ENCODE measurements around the gene SIRT6. TPM values are rescaled to one million over a fixed set of nuclear protein-coding genes. Genes with fewer than 3 reads are reported as not detected.
"Not testable (repeated sequence)": the region's sequence is repeated elsewhere in the genome, so short reads cannot be mapped to it uniquely, and the experiment has no call there.

The SIRT6 gene
- polyA plus RNA-seq, 3 donors: 0.57 to 50.3 (median 1.2) TPM

DNA sequence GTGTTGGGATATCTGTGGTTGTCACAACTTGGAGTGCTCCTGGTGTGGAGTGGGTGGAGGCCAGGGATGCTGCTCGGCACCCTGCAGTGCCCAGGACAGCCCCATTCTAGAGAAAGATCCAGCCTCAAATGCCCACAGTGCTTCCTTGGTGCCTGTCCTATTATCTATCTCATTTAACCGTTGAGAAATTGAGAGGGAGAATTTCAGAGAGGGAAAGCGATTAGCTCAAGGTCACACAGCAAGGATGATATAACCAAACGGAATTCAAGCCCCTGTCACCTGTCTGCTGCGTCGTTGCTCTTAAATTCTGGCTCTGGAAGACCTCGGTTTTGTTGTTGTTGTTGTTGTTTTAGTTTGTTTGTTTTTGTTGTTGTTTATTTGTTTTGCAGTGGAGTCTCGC, 13.6 kb upstream of the SIRT6 start:
- Histone ChIP-seq H4K20me1 (ENCODE audit: insufficient read depth, low read length) (no peaks in the 10 kb centered on the region), H3K27me3 (ENCODE audit: control insufficient read depth in 2 of 2, insufficient read depth in 2 of 2, low read length in 2 of 2) (peaks cover 5 to 24% of the 10 kb centered on the region in 2 donors), H3K9me3 (replicated peaks in 1 of 2; ENCODE audit: control insufficient read depth in 1 of 2, insufficient read depth in 1 of 2, low read length in 2 of 2) (peaks cover 0 to 11% of the 10 kb centered on the region in 2 donors), H2AFZ (ENCODE audit: insufficient read depth, low read depth, low read length, poor library complexity, severe bottlenecking) (no peak overlapping the region), H3K79me2 (ENCODE audit: insufficient read depth, low read length) (no peaks in the 10 kb centered on the region), H3K9ac (ENCODE audit: insufficient read depth, low read length, poor library complexity, severe bottlenecking) (no peak overlapping the region), H3K4me1 (ENCODE audit: control insufficient read depth in 1 of 2, insufficient read depth in 2 of 2, low read length in 2 of 2) (no peaks in the 10 kb centered on the region), H3K4me3 (replicated peaks in 1 of 3; ENCODE audit: low read depth in 2 of 3, low read length in 3 of 3) (no peak overlapping the region), H3K27ac (ENCODE audit: low read depth in 1 of 2, low read length in 2 of 2) (no peak overlapping the region), H3K36me3 (replicated peaks in 1 of 2; ENCODE audit: control insufficient read depth in 1 of 2, insufficient read depth in 2 of 2, low read length in 2 of 2) (no peaks in the 10 kb centered on the region), H3K4me2 (replicated peaks; ENCODE audit: extremely low read depth, low read length, poor library complexity, severe bottlenecking) (no peak overlapping the region)
- no peak for TF ChIP-seq CTCF (IDR thresholded peaks at IDR 0.05)
- intact Hi-C loops (cut with micrococcal nuclease): no loop called here
- H3K4me3 Mint-ChIP-seq: no peak overlapping the region
- H3K27me3 Mint-ChIP-seq (ENCODE audit: low read depth in 3 of 3): peaks cover 20 to 45% (median 38%) of the 10 kb centered on the region in 3 donors
- H3K9me3 Mint-ChIP-seq: peaks cover 8 to 13% (median 11%) of the 10 kb centered on the region in 7 donors
- peaks cover 7 to 8% of the 10 kb centered on the region in 2 donors for H3K36me3 Mint-ChIP-seq
- WGBS (ENCODE audit: insufficient coverage): 87% methylated on average over 2 of the region's 8 CpGs
- H3K27ac Mint-ChIP-seq: no peak overlapping the region
- no peak for DNase-seq
- no peaks in the 10 kb centered on the region for H3K4me1 Mint-ChIP-seq

DNA sequence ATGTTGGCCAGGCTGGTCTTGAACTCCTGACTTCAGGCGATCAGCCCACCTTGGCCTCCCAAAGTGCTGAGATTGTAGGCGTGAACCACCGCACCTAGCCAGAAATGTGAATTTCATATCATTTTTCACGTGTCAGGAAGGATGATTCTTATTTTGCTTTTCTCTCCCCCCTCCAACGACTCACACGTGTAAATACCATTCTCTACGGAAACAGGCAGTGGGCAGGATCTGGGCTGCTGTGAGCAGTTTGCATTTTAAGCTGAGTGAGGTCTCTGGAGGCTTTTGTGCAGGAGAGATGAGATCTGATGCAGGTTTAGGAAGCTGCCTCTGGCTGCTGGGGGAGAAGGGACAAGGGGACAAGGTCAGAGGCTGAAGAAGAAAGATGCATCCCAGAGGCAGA, 12.0 kb upstream of the SIRT6 start:
- peaks cover 6 to 11% (median 8%) of the 10 kb centered on the region in 7 donors for H3K9me3 Mint-ChIP-seq
- no peak overlapping the region for H3K27ac Mint-ChIP-seq
- H3K4me1 Mint-ChIP-seq: no peaks in the 10 kb centered on the region
- H2AFZ ChIP-seq (ENCODE audit: insufficient read depth, low read depth, low read length, poor library complexity, severe bottlenecking): no peak overlapping the region
- no peak for DNase-seq
- H3K4me3 Mint-ChIP-seq: no peak overlapping the region
- peaks cover 7 to 8% of the 10 kb centered on the region in 2 donors for H3K36me3 Mint-ChIP-seq
- peaks cover 5 to 20% of the 10 kb centered on the region in 2 donors for H3K27me3 ChIP-seq (ENCODE audit: control insufficient read depth in 2 of 2, insufficient read depth in 2 of 2, low read length in 2 of 2)
- intact Hi-C loops (cut with micrococcal nuclease): no loop called here
- no peak overlapping the region for H3K4me3 ChIP-seq (replicated peaks in 1 of 3; ENCODE audit: low read depth in 2 of 3, low read length in 3 of 3)
- H3K4me2 ChIP-seq (replicated peaks; ENCODE audit: extremely low read depth, low read length, poor library complexity, severe bottlenecking): no peak overlapping the region
- H3K79me2 ChIP-seq (ENCODE audit: insufficient read depth, low read length): no peaks in the 10 kb centered on the region
- no peak for TF ChIP-seq CTCF (IDR thresholded peaks at IDR 0.05)
- WGBS (ENCODE audit: insufficient coverage): 80% methylated on average over 1 of the region's 7 CpGs
- no peaks in the 10 kb centered on the region for H3K36me3 ChIP-seq (replicated peaks in 1 of 2; ENCODE audit: control insufficient read depth in 1 of 2, insufficient read depth in 2 of 2, low read length in 2 of 2)
- H3K9me3 ChIP-seq (replicated peaks in 1 of 2; ENCODE audit: control insufficient read depth in 1 of 2, insufficient read depth in 1 of 2, low read length in 2 of 2): peaks cover 0 to 11% of the 10 kb centered on the region in 2 donors
- H3K9ac ChIP-seq (ENCODE audit: insufficient read depth, low read length, poor library complexity, severe bottlenecking): no peak overlapping the region
- no peak overlapping the region for H3K27ac ChIP-seq (ENCODE audit: low read depth in 1 of 2, low read length in 2 of 2)
- peaks cover 20 to 39% (median 37%) of the 10 kb centered on the region in 3 donors for H3K27me3 Mint-ChIP-seq (ENCODE audit: low read depth in 3 of 3)
- no peaks in the 10 kb centered on the region for H3K4me1 ChIP-seq (ENCODE audit: control insufficient read depth in 1 of 2, insufficient read depth in 2 of 2, low read length in 2 of 2)
- H4K20me1 ChIP-seq (ENCODE audit: insufficient read depth, low read length): no peaks in the 10 kb centered on the region

DNA sequence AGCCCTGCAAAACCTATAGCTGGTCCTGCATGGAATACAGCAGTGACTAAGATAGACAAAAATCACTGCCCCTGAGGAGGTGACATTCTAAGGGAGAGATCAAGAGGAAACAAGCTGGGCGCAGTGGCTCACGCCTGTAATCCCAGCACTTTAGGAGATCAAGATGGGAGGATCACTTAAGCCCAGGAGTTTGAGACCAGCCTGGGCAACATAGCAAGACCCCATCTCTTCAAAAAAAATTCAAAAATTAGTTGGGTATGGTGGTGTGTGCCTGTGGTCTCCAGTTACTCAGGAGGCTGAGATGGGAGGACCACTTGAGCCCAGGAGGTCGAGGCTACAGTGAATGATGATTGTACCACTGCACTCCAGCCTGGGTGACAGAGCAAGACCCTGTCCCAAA, 10.2 kb upstream of the SIRT6 start:
- intact Hi-C loops (cut with micrococcal nuclease); H3K4me3 ChIP-seq (replicated peaks in 1 of 3; ENCODE audit: low read depth in 2 of 3, low read length in 3 of 3); H3K79me2 ChIP-seq (ENCODE audit: insufficient read depth, low read length); H3K27ac Mint-ChIP-seq; H3K4me3 Mint-ChIP-seq; H3K9ac ChIP-seq (ENCODE audit: insufficient read depth, low read length, poor library complexity, severe bottlenecking); H2AFZ ChIP-seq (ENCODE audit: insufficient read depth, low read depth, low read length, poor library complexity, severe bottlenecking); H3K4me1 Mint-ChIP-seq; H3K36me3 Mint-ChIP-seq; H3K27ac ChIP-seq (ENCODE audit: low read depth in 1 of 2, low read length in 2 of 2); DNase-seq; H3K4me1 ChIP-seq (ENCODE audit: control insufficient read depth in 1 of 2, insufficient read depth in 2 of 2, low read length in 2 of 2); H3K27me3 ChIP-seq (ENCODE audit: control insufficient read depth in 2 of 2, insufficient read depth in 2 of 2, low read length in 2 of 2); H3K9me3 ChIP-seq (replicated peaks in 1 of 2; ENCODE audit: control insufficient read depth in 1 of 2, insufficient read depth in 1 of 2, low read length in 2 of 2); H3K4me2 ChIP-seq (replicated peaks; ENCODE audit: extremely low read depth, low read length, poor library complexity, severe bottlenecking); H3K9me3 Mint-ChIP-seq; H3K36me3 ChIP-seq (replicated peaks in 1 of 2; ENCODE audit: control insufficient read depth in 1 of 2, insufficient read depth in 2 of 2, low read length in 2 of 2); H4K20me1 ChIP-seq (ENCODE audit: insufficient read depth, low read length): not testable (repeated sequence)
- WGBS (ENCODE audit: insufficient coverage): 100% methylated on average over 1 of the region's 3 CpGs
- H3K27me3 Mint-ChIP-seq (ENCODE audit: low read depth in 3 of 3): peaks cover 12 to 26% (median 24%) of the 10 kb centered on the region in 3 donors

All from CD14-positive monocyte (primary cell).